Cardiac muscle cell (in vitro differentiated cells and primary cell): ENCODE results near the gene UBE3C. TPM values are rescaled to one million over a fixed set of nuclear protein-coding genes. Genes with fewer than 3 reads are reported as not detected.

ENCODE experiments used
- DNase-seq, 2 donors: peaks; one replicate each; pipeline versions ENCODE4 v3.0.0 to v3.0.0-alpha.2; 2010 to 2017; ENCODE audit warnings: low read depth in 1 of 2, low spot score in 1 of 2
- H3K27ac ChIP-seq: fragments of 200-600 bp; sonication (generic); 2 replicates; pipeline ENCODE4 v1.5.1; 2016
- H3K27me3 ChIP-seq: fragments of 200-600 bp; sonication (generic); 2 replicates; pipeline ENCODE4 v1.6.0; 2016; ENCODE audit warnings: control low read depth
- H3K36me3 ChIP-seq: fragments of 200-600 bp; sonication (generic); 2 replicates; pipeline ENCODE4 v1.5.1; 2016; ENCODE audit warnings: control low read depth
- H3K4me1 ChIP-seq: fragments of 200-600 bp; sonication (generic); 2 replicates; pipeline ENCODE4 v1.8.1; 2017; ENCODE audit warnings: low read depth, mild to moderate bottlenecking, mixed run types
- H3K4me3 ChIP-seq: fragments of 200-600 bp; sonication (generic); 2 replicates; pipeline ENCODE4 v1.5.1; 2016; ENCODE audit warnings: mild to moderate bottlenecking
- H3K9me3 ChIP-seq: fragments of 200-600 bp; sonication (generic); 2 replicates; pipeline ENCODE4 v1.5.1; 2017; ENCODE audit warnings: low read depth, mild to moderate bottlenecking, control low read depth
- polyA plus RNA-seq: library from polyadenylated mRNA; unstranded; fragments of >200 nt; fragmentation: Nextera tagmentation; extraction: Ambion mirVana; gene quantifications from 2 replicates; pipeline ENCODE4 v1.2.1, GENCODE V29; 2016
- total RNA-seq: library from RNA; depleted of rRNA; stranded (reverse); fragments of >200 nt; gene quantifications from 2 replicates; pipeline ENCODE4 v1.2.3, GENCODE V29; 2016
- TF ChIP-seq, protein P1 (sequence below): IDR thresholded peaks from 2 replicates; pipeline ENCODE4 v1.5.1; 2012; ENCODE audit warnings: low read depth, mild to moderate bottlenecking, low read length

Gene UBE3C
- total and polyA plus RNA-seq, 2 experiments from 2014 or later = 24.4 to 33.1 TPM

- Histone ChIP-seq H3K4me3 (no peak overlapping the region), H3K4me1 (no peaks in the 10 kb centered on the region), H3K36me3 (no peaks in the 10 kb centered on the region), H3K9me3 (no peaks in the 10 kb centered on the region), H3K27ac (no peak overlapping the region), H3K27me3 (no peaks in the 10 kb centered on the region)
- TF ChIP-seq, protein P1, sequence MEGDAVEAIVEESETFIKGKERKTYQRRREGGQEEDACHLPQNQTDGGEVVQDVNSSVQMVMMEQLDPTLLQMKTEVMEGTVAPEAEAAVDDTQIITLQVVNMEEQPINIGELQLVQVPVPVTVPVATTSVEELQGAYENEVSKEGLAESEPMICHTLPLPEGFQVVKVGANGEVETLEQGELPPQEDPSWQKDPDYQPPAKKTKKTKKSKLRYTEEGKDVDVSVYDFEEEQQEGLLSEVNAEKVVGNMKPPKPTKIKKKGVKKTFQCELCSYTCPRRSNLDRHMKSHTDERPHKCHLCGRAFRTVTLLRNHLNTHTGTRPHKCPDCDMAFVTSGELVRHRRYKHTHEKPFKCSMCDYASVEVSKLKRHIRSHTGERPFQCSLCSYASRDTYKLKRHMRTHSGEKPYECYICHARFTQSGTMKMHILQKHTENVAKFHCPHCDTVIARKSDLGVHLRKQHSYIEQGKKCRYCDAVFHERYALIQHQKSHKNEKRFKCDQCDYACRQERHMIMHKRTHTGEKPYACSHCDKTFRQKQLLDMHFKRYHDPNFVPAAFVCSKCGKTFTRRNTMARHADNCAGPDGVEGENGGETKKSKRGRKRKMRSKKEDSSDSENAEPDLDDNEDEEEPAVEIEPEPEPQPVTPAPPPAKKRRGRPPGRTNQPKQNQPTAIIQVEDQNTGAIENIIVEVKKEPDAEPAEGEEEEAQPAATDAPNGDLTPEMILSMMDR = no peak
- no peak for DNase-seq
Observed at GRCh38 chr7:157160433-157160832, 21.7 kb downstream of the UBE3C start.

DNA sequence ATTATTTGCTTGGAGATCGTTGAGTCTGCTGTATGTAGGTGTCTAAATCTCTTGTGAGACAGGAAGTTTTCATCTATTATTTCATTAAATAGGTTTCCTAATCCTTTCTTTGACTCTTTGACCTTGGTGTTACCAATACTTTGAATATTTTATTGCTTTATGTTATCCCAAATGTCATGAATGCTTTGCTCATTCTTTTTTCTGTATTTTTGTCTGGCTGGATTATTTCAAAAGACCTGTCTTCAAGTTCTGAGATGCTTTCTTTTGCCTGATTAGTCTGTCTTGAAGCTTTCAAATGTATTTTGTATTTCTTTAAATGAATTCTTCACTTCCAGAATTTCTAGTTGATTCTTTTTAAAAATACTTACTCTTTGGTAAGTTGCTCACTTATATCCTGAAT is 27.3 kb downstream of the UBE3C start:
- TF ChIP-seq, protein P1 = no peak
- no peak for DNase-seq
- no peaks in the 10 kb centered on the region for H3K27me3 ChIP-seq
- no peak overlapping the region for H3K4me3 ChIP-seq
- no peaks in the 10 kb centered on the region for H3K9me3 ChIP-seq
- no peaks in the 10 kb centered on the region for H3K4me1 ChIP-seq
- H3K27ac ChIP-seq = no peak overlapping the region
- H3K36me3 ChIP-seq = peaks cover 7% of the 10 kb centered on the region

- no peak overlapping the region for H3K27ac ChIP-seq
- no peak overlapping the region for H3K4me3 ChIP-seq
- TF ChIP-seq, protein P1 = no peak
- no peak for DNase-seq
- H3K36me3 ChIP-seq = peaks cover 19% of the 10 kb centered on the region
- H3K9me3 ChIP-seq = no peaks in the 10 kb centered on the region
- H3K27me3 ChIP-seq = no peaks in the 10 kb centered on the region
- H3K4me1 ChIP-seq = no peaks in the 10 kb centered on the region
Observed at GRCh38 chr7:157168571-157168970, 29.8 kb downstream of the UBE3C start.

- Histone ChIP-seq H3K36me3 (peaks cover 53% of the 10 kb centered on the region), H3K27me3 (no peaks in the 10 kb centered on the region), H3K4me1 (no peaks in the 10 kb centered on the region), H3K4me3 (no peak overlapping the region), H3K9me3 (no peaks in the 10 kb centered on the region), H3K27ac (no peak overlapping the region)
- DNase-seq = no peak
- TF ChIP-seq, protein P1 = no peak
Observed at GRCh38 chr7:157176771-157177170, 38.0 kb downstream of the UBE3C start.

DNA sequence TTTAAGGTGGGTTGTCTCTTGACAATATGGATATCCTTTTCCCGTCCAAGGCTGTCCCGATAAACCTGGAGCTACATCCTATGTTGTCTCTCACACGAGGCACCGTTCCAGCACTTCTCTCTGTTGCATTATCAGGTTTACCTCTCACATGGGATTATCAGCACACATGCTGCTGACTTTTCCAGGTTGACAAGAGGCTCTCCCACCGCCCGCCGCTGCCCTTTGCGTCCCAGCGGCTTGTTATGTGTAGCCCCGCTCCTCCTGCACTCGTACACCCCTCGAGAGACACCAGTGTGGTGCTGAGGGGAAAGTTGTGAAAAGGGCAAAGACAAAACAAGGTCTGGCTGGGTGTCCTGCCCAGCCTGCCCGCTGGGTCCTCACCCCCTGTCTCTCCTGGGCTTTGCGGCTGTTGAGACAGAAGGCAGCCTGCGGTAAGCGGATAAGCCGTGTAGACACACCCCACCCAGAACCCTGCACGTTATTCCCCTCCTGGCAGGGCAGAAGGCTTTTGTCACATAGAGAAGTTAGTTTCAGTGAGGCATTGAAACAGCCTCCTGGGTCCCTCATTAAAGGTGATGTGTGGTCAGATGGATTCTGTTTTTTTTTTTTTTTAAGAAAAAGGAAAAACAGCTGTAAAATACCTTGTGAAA is 38.7 kb downstream of the UBE3C start:
- Histone ChIP-seq H3K4me1 (no peaks in the 10 kb centered on the region), H3K27me3 (no peaks in the 10 kb centered on the region), H3K36me3 (peaks cover 56% of the 10 kb centered on the region), H3K27ac (no peak overlapping the region), H3K4me3 (no peak overlapping the region), H3K9me3 (no peaks in the 10 kb centered on the region)
- no peak for DNase-seq
- TF ChIP-seq, protein P1 = no peak

GRCh38 chr7:157177983-157178381 is 39.3 kb downstream of the UBE3C start:
- H3K4me3 ChIP-seq = no peak overlapping the region
- no peaks in the 10 kb centered on the region for H3K4me1 ChIP-seq
- H3K27ac ChIP-seq = no peak overlapping the region
- no peaks in the 10 kb centered on the region for H3K27me3 ChIP-seq
- no peak for DNase-seq
- TF ChIP-seq, protein P1 = no peak
- peaks cover 53% of the 10 kb centered on the region for H3K36me3 ChIP-seq
- no peaks in the 10 kb centered on the region for H3K9me3 ChIP-seq
